Fibroblast of lung (primary cell): Measurements from ENCODE around the gene GIMD1.

Source experiments
- EZH2 ChIP-seq: IDR thresholded peaks from 2 replicates; pipeline ENCODE4 v1.5.1; 2012; ENCODE audit warnings: low read length, control low read depth, mild to moderate bottlenecking; ENCODE audit errors: missing control alignments
- TF ChIP-seq, protein P1 (sequence below), 2 donors: IDR thresholded peaks in 1 of 2; conservative IDR thresholded peaks in 1 of 2; 1 replicate in 1 of 2; 2 replicates in 1 of 2; pipeline ENCODE4 v1.5.1; 2011 to 2012; ENCODE audit warnings: low read length in 2 of 2, control low read depth in 1 of 2, inconsistent platforms in 1 of 2, low read depth in 1 of 2, mild to moderate bottlenecking in 1 of 2

- TF ChIP-seq, protein P1, sequence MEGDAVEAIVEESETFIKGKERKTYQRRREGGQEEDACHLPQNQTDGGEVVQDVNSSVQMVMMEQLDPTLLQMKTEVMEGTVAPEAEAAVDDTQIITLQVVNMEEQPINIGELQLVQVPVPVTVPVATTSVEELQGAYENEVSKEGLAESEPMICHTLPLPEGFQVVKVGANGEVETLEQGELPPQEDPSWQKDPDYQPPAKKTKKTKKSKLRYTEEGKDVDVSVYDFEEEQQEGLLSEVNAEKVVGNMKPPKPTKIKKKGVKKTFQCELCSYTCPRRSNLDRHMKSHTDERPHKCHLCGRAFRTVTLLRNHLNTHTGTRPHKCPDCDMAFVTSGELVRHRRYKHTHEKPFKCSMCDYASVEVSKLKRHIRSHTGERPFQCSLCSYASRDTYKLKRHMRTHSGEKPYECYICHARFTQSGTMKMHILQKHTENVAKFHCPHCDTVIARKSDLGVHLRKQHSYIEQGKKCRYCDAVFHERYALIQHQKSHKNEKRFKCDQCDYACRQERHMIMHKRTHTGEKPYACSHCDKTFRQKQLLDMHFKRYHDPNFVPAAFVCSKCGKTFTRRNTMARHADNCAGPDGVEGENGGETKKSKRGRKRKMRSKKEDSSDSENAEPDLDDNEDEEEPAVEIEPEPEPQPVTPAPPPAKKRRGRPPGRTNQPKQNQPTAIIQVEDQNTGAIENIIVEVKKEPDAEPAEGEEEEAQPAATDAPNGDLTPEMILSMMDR (conservative IDR thresholded peaks at IDR 0.05 in 1 of 2, IDR thresholded peaks at IDR 0.05 in 1 of 2; ENCODE audit: low read depth in 1 of 2, low read length in 2 of 2): no peak
- no peak for TF ChIP-seq EZH2
Measured at GRCh38 chr4:106367072-106367471, 1.5 kb downstream of the GIMD1 start.
